Right kidney (tissue), 1 donor: ENCODE data around the gene BRSK2.
A peak's percentile ranks its signal among the peaks of the same experiment; 100 is the strongest.

Source experiments
- DNase-seq: peaks from one replicate; pipeline ENCODE4 v3.0.0-alpha.2; 2016

BRSK2 gene

GRCh38 chr11:1484061-1484671, 94.4 kb downstream of the BRSK2 start:
- DNase-seq = no peak

GRCh38 chr11:1484695-1485503, 95.2 kb downstream of the BRSK2 start:
- DNase-seq = no peak

- DNase-seq = no peak
Measured at GRCh38 chr11:1485504-1485885, 95.8 kb downstream of the BRSK2 start.

- peak; percentile 63 for DNase-seq
Measured at GRCh38 chr11:1486054-1486825, 96.5 kb downstream of the BRSK2 start, which contains the start of gene MOB2. MOB2 (minus strand) TSS chr11:1486779; CDS start chr11:1486556, 223 bp downstream.

GRCh38 chr11:1487091-1487850, 97.5 kb downstream of the BRSK2 start:
- no peak for DNase-seq

- DNase-seq = no peak
Measured at GRCh38 chr11:1487851-1488574, 98.3 kb downstream of the BRSK2 start.

GRCh38 chr11:1488575-1489180, 98.9 kb downstream of the BRSK2 start:
- no peak for DNase-seq

GRCh38 chr11:1490651-1491050, 100.9 kb downstream of the BRSK2 start:
- no peak for DNase-seq

GRCh38 chr11:1491379-1491778, 101.6 kb downstream of the BRSK2 start:
- DNase-seq = no peak

GRCh38 chr11:1493650-1494244, 104.0 kb downstream of the BRSK2 start:
- DNase-seq = no peak

GRCh38 chr11:1494650-1495049, 104.9 kb downstream of the BRSK2 start:
- DNase-seq = no peak

- no peak for DNase-seq
Measured at GRCh38 chr11:1496091-1496760, 106.5 kb downstream of the BRSK2 start.

- DNase-seq = no peak
Measured at GRCh38 chr11:1496761-1497095, 107.0 kb downstream of the BRSK2 start.

- DNase-seq = no peak
Measured at GRCh38 chr11:1497600-1497999, 107.9 kb downstream of the BRSK2 start.

- DNase-seq = no peak
Measured at GRCh38 chr11:1498262-1498661, 108.5 kb downstream of the BRSK2 start.

GRCh38 chr11:1499261-1499890, 109.6 kb downstream of the BRSK2 start:
- DNase-seq = no peak

GRCh38 chr11:1499899-1500298, 110.2 kb downstream of the BRSK2 start:
- no peak for DNase-seq

- no peak for DNase-seq
Measured at GRCh38 chr11:1500466-1501420, 111.0 kb downstream of the BRSK2 start.
